T-helper 22 cell (primary cell): ENCODE results near the gene STRBP.
"Not testable (repeated sequence)": the region's sequence is repeated elsewhere in the genome, so short reads cannot be mapped to it uniquely, and the experiment has no call there.

Experiments used
- DNase-seq: peaks from one replicate; pipeline ENCODE4 v3.0.0-alpha.2; 2020; ENCODE audit warnings: low read depth

Gene STRBP

DNA sequence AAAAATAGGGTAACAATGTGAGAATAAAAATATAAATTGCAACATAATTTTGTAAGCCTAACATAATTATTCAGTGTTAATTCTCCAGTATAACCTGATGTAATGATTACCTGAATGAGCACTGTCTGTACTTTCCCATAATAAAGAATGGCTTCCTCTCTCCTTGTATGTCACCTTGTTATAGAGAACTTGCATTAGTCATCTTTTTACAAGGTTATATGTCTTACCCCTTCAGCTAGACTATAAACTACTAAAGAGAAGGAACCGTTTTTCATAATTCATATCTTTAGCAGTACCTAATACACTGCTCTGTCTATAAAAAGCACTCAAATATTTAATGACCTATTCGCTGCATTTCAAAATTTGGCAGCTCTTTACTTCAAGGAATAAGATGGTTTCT, 19.8 kb downstream of the STRBP start:
- DNase-seq = no peak

DNA sequence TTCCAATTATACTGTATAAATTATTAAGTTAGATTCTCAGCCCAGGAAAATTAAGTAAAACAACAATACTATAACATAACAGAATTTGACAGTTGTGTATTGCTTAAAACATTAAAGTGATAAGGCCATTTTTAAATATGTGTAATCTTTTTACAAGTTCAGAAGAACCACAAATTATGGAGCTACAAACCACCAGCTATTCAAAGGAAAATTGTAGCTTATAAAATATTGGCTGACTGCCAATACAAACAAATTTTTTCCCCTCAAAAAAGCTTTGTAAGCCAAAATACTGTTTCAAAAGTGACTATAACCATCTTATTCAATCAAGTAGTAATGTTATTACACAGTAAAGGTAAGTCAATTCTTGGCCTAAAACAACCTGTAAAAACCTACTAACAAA, 21.9 kb downstream of the STRBP start:
- DNase-seq = no peak

DNA sequence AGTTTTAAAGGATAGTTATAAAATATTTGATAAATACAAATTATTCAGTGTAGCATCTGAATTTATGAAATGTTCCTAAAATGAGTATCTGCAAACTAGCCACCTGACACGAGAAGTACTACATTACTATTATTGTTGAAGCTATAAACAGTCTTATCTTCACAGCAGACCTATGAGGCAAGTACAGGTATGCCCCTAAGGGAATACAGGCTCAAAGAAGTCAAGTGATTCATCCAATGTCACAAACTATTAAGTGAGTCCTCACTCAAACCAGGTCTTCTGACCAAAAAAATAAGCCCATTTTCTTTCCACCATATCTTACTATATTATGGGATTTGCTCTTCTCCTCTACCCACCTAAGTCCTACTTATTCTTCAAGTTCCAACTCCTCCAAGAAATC, 28.7 kb downstream of the STRBP start:
- DNase-seq = no peak

DNA sequence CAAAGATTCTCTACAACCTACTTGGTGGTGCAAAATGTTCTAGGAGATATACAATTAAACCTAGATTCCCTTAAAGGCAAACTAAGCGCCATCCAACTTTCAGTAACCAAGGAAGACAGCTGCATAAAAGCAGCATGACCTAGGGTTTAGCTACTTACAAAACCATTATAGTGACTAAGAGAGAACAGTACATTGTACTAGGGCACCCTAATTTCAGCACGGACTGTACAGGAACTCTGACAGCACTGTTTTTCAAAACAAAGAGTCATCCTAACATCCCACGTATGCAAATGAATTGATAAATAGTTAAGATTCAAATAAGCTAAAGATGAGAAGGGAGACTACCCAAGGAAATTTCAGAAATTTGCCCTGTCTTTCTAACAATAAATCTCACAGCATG, 30.0 kb downstream of the STRBP start:
- no peak for DNase-seq

DNA sequence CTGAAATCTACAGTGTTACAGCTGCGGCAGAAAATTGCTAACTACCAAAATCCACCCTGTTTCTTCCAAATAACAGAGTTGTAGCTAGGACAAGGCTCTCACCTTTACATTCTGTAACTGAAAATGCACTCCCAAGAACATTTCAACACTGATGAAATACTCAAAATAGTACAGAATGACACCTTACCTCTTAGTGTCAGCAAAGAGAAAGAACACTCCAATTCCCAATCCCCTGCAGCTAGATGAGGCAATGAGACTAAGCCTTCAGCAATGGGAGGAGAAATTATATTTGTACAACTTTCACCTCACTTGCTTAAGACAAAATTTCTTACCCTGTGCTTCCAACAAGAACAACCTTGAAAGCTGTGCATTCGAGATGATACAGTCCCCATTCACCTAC, 31.2 kb downstream of the STRBP start:
- DNase-seq = no peak

DNA sequence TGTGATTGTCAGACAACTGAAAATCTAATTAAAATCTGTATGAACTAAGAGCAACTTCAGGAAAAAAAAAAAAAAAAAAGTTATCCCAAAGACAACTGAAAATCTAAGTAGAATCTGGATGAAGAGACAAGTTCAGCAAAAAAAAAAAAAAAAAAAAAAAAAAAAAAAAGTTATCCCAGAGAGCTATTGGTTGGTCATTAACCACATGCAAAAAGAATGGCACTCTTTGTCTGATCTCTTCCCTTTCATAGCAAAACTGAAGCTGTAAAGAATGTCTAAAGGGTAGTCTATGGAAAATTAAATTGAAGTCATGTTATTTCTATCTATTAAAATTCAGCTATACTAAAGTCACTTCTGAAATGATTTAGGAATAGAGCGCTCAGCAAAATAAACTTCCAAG, 32.9 kb downstream of the STRBP start:
- DNase-seq = no peak

DNA sequence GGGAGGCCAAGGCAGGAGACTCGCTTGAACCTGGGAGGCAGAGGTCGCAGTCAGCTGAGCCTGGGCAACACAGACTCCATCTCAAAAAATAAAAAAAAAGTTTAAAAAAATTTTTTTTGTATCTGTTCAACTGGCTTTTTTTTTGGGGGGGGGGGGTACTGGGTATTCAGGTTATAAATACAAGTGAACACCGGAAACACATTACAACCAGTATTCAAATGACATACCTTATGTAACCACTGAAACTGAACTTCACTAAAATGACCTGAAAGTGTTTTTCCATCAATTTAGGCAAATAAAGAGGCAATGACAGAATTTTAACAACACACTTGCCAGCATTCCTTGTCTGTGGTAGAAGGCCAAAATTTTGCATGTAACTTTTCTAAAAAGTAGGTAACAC, 33.5 kb downstream of the STRBP start:
- no peak for DNase-seq

DNA sequence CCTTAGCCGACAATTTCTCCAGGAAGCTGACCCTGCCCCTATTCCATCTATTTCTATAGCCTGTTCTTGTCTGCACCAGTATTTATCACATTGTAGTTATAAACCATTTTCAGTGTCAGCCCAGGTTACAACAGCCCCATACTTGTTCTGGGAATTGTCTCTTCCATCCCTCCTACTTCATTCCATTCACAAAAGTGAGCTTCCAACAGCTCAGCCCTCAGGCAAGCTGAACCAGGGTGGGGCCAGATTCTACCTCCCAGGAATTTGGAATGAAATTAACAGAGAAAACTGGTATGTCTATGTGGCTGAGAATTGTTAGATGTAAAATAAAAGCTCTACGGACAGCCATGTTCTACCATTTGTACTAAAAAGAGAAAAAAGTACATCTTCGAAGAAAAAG, 36.1 kb downstream of the STRBP start:
- DNase-seq = no peak

DNA sequence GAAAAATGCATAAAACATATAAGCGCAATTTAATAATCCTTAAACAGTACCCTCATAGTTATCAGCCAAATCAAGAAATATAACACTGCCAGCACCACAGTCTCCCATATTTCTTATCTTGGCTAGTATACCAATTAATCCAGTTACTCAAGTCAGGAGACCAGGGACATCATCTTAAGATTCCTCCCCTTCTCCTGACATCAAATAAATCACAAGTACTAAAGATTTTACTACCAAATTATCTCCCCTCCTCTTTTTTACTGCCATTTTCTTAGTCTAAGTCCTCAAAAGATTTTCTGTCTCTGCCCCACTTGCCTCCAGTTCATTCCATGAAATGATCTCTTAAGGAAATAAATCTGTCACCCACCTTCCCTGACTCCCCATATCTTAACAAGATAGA, 37.0 kb downstream of the STRBP start:
- DNase-seq = no peak

DNA sequence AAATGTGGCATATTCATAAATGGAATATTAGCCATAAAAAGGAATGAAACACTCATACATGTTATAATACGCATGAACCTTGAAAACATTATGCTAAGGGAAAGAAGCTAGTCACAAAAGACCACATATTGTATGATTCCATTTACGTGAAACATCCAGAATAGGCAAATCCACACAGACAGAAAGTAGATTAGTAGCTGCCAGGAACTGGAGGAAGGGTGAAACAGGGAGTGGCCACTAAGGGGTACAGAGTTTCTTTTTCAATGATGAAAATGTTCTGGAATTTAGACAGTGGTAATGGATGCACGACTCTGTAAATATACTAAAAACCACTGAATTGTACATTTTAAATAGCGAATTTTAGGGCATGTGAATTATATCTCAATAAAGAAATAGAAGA, 39.4 kb downstream of the STRBP start:
- no peak for DNase-seq

DNA sequence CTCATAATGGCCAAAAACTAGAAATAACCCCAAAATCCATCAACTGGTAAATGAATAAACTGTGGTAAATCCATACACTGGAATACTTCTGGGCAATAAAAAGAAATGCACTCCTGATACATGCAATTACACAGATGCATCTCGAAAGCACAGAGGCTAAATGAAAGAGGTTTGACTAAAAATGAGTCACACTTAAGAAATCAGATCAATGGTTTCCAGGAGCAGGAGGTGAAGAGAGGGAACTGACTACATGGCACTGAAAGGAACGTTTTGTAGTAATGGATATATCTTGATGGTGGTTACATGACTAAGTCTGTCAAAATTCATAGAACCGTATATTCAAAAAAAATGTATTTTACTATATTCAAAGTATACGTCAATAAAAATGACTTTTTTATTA, 42.4 kb downstream of the STRBP start:
- DNase-seq = no peak

DNA sequence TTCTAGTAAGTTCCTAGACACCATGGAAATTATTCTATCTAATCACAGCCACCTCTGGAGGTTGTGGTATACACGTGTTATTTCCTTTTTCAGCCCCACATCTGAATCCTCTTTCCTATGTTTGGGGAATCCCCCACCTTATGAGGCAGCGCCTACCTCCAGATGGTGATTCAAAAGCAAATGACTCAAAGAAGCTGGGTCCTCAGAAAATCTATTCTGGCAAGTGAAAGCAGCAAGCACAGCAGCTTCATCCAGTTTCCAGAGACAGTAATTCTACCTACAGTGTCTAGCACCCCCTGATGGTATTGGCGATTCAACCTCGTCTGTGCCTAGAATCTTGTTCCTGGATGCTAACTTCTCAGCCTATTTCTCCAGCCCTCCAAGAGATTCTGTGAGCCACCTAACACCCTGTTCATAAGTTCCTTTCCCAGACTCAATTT, 43.0 kb downstream of the STRBP start:
- DNase-seq = peak; percentile 16

DNA sequence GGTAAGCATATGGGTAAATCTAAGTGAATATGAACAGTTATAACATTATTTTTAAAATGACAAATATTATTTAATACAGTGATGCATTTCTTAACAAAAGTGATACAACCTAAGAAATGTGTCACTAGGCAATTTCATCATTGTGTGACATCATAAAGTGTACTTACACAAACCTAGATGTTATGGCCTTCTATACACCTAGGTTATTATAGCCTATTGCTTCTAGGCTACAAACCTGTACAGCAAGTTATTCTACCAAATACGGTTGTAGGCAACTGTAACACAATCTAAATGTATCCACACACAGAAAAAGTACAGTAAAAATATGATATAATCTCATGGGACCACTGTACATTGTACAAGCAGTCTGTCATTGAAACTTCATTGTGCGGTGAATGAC, 48.3 kb downstream of the STRBP start:
- DNase-seq = no peak

DNA sequence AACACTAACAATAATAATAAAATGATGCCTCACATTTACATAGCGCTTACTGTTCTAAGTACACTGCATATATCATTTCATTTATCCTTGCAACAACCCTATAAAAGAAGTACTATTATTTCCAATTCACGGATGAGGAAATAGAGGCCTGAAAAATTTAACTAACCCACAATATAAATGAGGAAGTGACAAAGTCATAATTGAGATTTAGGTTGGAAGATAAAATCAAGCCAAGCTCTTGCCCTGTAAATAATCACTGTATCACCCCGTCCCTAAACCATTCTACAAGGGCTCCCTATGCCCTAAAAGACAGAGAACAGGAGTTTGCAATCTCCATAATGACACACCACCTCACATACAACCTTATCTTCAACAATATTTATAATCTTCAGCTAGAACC, 49.6 kb downstream of the STRBP start:
- DNase-seq = no peak

DNA sequence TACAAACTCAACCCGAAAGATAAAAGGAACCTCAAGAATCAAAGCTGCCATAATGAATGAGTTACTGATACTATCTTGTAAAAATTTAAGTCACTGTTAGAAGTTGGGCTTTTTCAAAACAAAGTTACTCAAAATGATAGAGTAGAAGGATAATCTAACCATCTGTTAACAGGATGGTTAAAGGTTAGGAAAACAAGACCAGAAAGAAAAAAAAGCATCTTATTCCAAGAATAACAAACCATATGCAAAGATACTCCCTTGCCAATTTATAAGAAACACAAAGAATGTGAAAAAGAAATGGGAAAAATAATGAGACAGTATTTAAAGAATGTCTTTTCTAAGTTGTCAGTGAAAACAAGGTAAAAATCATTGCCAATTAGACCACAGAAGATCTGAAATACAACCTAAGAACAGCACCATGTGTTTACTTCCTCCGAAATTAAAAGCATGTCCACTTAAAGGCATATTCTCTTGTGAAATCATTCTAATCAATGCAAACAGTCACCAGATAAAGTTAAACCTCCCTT, 51.2 kb downstream of the STRBP start:
- DNase-seq = no peak

DNA sequence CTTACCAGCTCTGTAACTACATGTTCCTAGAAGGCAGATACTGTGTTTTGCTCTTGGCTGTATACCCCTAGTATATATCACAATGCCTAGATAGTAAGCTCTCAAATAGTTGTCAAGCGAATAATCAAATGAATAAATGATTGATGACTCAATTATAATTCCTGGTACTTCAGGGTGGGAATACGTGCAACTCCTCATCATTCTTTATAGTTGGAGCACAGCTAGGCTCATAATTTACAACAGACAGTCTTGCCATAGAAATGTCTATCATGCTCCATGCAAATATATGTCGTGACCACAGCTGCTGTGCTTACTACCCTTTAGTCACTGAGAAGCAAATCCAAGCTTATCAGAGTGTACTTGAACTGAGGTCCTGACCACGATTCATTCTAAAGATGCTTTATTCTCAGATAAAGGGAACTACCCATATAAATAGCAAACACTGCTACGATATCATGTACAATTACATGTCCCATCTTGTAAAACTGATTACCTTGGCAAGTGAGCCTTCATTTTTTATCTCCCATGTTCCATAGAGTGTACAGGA, 52.1 kb downstream of the STRBP start:
- no peak for DNase-seq

DNA sequence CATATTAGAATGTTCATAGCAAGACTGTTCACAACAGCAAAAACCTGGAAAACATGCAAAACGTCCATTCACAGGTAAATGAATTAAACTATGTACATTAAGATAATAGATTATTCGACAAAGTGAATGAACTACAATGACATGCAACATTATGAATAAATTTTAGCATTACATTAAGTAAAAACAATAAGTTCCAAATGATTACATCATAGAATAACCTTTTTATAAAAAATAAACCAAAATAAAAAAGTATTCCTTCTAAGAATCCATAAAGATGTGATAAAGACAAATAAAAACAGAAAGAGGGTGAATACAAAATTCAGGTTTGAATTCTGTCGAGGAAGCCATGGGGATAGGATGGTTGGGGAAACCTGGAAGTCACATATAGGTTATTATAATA, 57.3 kb downstream of the STRBP start:
- no peak for DNase-seq

DNA sequence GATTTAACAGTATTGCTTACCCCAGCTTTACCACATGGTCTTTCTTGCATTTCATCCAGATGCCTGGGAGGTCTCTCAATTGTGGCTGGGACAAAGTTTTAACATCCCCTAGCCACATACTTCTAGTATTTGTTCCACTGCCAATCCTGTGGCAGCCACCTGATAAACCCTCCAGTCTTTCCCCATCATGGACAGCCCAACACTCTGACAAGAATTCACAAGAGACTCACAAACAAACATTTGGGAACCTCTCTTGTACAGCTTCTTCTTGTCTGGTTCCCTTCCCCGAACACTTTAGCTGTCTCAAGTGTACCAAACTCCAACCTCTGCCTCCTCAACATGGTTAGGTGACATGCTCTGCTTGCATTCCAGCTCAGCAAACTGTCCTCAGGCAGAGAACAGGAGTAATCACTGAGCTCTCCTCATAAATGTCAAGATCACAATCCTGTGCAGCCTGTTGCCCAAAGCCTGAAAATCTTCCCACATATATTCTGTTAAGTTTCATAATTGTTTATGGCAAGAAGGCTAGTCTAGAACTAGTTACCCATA, 59.7 kb downstream of the STRBP start:
- no peak for DNase-seq

DNA sequence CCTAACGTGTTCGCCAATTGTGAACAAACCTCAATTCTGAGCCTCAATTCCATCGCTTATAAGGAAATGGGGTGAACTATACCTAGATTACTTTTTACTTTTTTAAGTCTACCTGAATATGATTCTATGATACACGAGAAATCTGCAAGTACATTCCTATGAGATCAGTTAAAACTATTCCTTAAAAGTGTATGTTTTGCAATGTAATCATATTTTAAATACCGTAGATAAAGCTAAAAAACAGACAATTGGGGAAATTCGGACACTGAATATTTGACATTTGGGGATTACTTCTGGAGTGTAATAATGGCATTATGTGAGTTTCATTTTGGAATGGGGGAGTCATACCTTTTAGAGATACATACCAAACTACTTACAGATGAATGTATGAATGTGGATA, 62.3 kb downstream of the STRBP start:
- DNase-seq = no peak

DNA sequence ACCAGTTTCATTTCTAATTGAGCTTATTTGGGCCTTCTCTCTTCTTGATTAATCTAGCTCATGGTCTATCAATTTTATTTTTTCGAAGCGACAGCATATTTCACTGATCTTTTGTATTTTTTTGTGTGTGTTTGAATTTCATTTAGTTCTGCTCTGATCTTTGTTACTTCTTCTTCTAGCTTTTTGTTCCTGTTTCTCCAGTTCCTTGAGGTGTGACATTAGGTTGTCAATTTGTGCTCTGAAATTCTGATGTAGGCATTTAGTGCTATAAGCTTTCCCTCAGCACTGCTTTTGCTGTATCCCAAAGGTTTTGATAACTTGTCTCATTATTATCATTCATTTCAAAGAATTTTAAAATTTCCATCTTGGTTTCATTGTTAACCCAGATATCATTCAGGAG, 67.3 kb downstream of the STRBP start:
- DNase-seq = no peak

DNA sequence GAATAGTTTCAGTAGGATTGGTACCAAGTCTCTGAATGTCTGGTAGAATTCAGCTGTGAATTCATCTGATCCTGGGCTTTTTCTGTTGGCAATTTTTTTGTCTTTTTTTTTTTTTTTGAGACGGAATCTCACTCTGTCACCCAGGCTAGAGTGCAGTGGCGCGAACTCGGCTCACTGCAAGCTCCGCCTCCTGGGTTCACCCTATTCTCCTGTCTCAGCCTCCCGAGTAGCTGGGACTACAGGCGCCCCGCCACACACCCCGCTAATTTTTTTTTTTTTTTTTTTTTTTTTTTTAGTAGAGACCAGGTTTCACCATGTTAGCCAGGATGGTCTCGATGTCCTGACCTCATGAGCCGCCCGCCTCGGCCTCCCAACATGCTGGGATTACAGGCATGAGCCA, 67.9 kb downstream of the STRBP start:
- DNase-seq = not testable (repeated sequence)

DNA sequence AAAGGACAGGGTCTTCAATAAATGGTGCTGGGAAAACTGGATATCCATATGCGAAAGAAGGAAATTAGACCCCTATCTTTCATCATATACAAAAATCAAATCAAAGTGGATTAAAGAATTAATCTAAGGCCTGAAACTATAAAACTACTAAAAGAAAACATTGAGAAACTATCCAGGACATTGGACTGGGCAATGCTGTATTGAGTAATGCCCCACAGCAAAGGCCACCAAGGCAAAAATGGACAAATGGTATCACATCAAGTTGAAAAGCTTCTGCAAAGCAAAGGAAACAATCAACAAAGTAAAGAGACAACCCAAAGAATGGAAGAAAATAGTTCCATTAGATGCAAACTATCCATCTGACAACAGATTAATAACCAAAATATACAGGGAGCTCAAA, 72.3 kb downstream of the STRBP start:
- DNase-seq = no peak

DNA sequence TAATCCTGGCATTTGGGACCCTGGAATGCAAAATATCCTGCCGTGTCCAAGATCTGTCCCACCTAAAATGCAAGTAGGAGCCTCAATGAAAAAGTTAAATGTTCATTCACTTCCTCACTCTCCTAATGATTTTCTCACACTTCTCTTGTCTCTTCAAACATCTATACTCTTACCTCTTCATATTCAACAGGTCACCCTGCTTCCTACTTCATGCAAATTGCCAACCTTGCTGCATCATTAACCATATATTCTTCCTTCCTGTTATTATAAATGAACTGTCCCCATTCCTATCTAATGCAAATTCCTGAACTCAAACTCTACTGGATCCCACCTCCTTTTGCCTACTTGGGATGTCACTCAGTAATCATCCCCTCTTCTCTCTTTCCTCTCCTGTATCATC, 74.4 kb downstream of the STRBP start:
- DNase-seq = no peak

DNA sequence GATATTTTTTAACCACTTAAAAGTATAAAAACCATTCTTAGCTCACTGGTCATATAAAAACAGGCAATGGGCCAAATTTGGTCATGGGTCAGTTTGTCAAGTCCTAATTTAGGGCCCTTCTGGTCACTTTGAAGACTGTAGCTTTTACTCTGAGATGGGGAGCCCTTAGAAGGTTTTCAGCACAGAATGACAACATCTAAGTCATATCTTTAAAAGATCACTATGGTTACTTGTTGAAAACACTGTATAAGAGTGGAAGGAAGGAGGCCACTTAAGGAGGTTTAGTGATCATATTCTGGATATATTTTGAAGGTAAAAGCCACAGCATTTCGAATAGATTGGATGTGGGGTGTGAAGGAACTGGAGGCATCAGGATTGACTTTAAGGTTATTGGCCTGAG, 76.7 kb downstream of the STRBP start:
- DNase-seq = no peak

DNA sequence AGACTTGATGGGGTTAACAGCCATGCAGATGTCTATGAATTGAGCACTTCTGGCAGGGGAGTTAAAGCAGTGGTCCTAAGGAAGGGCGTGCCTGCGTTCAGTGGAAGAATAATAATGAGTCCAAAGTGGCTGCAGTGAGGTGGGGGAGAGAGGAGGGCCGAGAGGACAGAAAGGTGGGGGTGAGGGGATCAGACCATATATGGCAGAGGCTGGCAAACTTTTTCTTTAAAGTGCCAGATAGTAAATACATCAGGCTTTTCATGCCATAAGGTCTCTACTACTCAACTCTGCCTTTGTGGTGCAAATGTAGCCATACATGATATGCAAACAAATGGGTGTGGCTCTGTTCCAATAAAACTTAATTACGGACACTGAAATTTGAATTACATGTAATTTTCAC, 77.1 kb downstream of the STRBP start:
- DNase-seq = no peak
